Urinary bladder (tissue), 4 donors: ENCODE measurements around the gene ANP32E. TPM values are rescaled to one million over a fixed set of nuclear protein-coding genes. Genes with fewer than 3 reads are reported as not detected.
"Not testable (repeated sequence)": the region's sequence is repeated elsewhere in the genome, so short reads cannot be mapped to it uniquely, and the experiment has no call there.

ENCODE experiments used
- DNase-seq: peaks from one replicate; pipeline ENCODE4 v3.0.0-alpha.2; 2015; ENCODE audit errors: extremely low spot score
- H3K27ac ChIP-seq: one replicate; pipeline ENCODE4 v1.5.1; 2013; ENCODE audit warnings: low read depth, mild to moderate bottlenecking, moderate library complexity
- H3K36me3 ChIP-seq: one replicate; pipeline ENCODE4 v1.6.1; 2013; ENCODE audit warnings: mild to moderate bottlenecking, moderate library complexity; ENCODE audit not compliant: insufficient read depth
- H3K4me1 ChIP-seq: one replicate; pipeline ENCODE4 v1.6.1; 2013; ENCODE audit warnings: mild to moderate bottlenecking, moderate library complexity; ENCODE audit not compliant: insufficient read depth
- H3K4me3 ChIP-seq: one replicate; pipeline ENCODE4 v1.5.1; 2013; ENCODE audit warnings: low read depth, low read length
- WGBS: extraction: QIAGEN DNeasy Blood & Tissue Kit; methylation state at CpG from one replicate; pipeline ENCODE4 v1.1.7; 2013; 5-methylcytosine and 5-hydroxymethylcytosine counted together
- polyA plus RNA-seq: library from polyadenylated mRNA; stranded (reverse); fragments of 200-250 nt; gene quantifications from one replicate; pipeline ENCODE4 v1.2.3, GENCODE V29; 2013
- total RNA-seq: library from RNA; depleted of rRNA; stranded (reverse); fragments of >200 nt; gene quantifications from one replicate; pipeline ENCODE4 v1.2.3, GENCODE V29; 2014
- donor health status: healthy with polysubstance abuse.
- donor health status: healthy.

Gene ANP32E
- total and polyA plus RNA-seq, 2 donors: 30.8 to 38.8 TPM

GRCh38 chr1:150214099-150214756 is 21.7 kb downstream of the ANP32E start:
- H3K27ac ChIP-seq, H3K4me1 ChIP-seq, DNase-seq, H3K36me3 ChIP-seq: not testable (repeated sequence)
- H3K4me3 ChIP-seq: peak overlapping the region; percentile 30
- WGBS: 66% methylated on average over 17 of the region's 18 CpGs

- Histone ChIP-seq H3K4me3 (peak overlapping the region; percentile 30), H3K27ac (no peak overlapping the region), H3K36me3 (no peaks in the 10 kb centered on the region), H3K4me1 (peaks cover 1% of the 10 kb centered on the region)
- 17% methylated on average over 38 of the region's 38 CpGs for WGBS
- peak; percentile 87 for DNase-seq
Measured at GRCh38 chr1:150213170-150214098, 22.5 kb downstream of the ANP32E start.

GRCh38 chr1:150212070-150212469 is 23.8 kb downstream of the ANP32E start:
- 95% methylated on average over 9 of the region's 9 CpGs for WGBS
- Histone ChIP-seq H3K36me3 (no peaks in the 10 kb centered on the region), H3K27ac (no peak overlapping the region), H3K4me3 (no peak overlapping the region), H3K4me1 (peaks cover 1% of the 10 kb centered on the region)
- DNase-seq: no peak

GRCh38 chr1:150210706-150211105 is 25.2 kb downstream of the ANP32E start:
- H3K4me3 ChIP-seq: no peak overlapping the region
- peaks cover 1% of the 10 kb centered on the region for H3K4me1 ChIP-seq
- H3K36me3 ChIP-seq: no peaks in the 10 kb centered on the region
- H3K27ac ChIP-seq: no peak overlapping the region
- 94% methylated on average over 4 of the region's 4 CpGs for WGBS
- DNase-seq: no peak

- no peaks in the 10 kb centered on the region for H3K36me3 ChIP-seq
- no peak overlapping the region for H3K27ac ChIP-seq
- DNase-seq: no peak
- WGBS: 88% methylated on average over 4 of the region's 4 CpGs
- no peak overlapping the region for H3K4me3 ChIP-seq
- peaks cover 1% of the 10 kb centered on the region for H3K4me1 ChIP-seq
Measured at GRCh38 chr1:150210091-150210490, 25.8 kb downstream of the ANP32E start.

- WGBS: 89% methylated on average over 6 of the region's 6 CpGs
- H3K4me3 ChIP-seq, H3K4me1 ChIP-seq, H3K36me3 ChIP-seq, DNase-seq, H3K27ac ChIP-seq: not testable (repeated sequence)
Measured at GRCh38 chr1:150208460-150208859, 27.5 kb downstream of the ANP32E start.

GRCh38 chr1:150207281-150207971 is 28.5 kb downstream of the ANP32E start:
- DNase-seq: no peak
- no peak overlapping the region for H3K27ac ChIP-seq
- no peaks in the 10 kb centered on the region for H3K4me1 ChIP-seq
- WGBS: 88% methylated on average over 7 of the region's 7 CpGs
- H3K4me3 ChIP-seq: no peak overlapping the region
- H3K36me3 ChIP-seq: no peaks in the 10 kb centered on the region

- Histone ChIP-seq H3K4me3 (no peak overlapping the region), H3K27ac (no peak overlapping the region)
- WGBS: 80% methylated on average over 1 of the region's 1 CpG
Measured at GRCh38 chr1:150196417-150196816, 39.5 kb downstream of the ANP32E start.

GRCh38 chr1:150194381-150195031 is 41.4 kb downstream of the ANP32E start:
- no peak for DNase-seq
- H3K36me3 ChIP-seq: no peaks in the 10 kb centered on the region
- no peak overlapping the region for H3K27ac ChIP-seq
- 83% methylated on average over 4 of the region's 4 CpGs for WGBS
- H3K4me1 ChIP-seq: no peaks in the 10 kb centered on the region
- no peak overlapping the region for H3K4me3 ChIP-seq

More at GRCh38 chr1:150196417-150196816, 39.5 kb downstream of the ANP32E start:
- H3K36me3 ChIP-seq: no peaks in the 10 kb centered on the region
- H3K4me1 ChIP-seq: no peaks in the 10 kb centered on the region
- no peak for DNase-seq

GRCh38 chr1:150192012-150192411 is 43.9 kb downstream of the ANP32E start:
- H3K4me1 ChIP-seq: no peaks in the 10 kb centered on the region
- 45% methylated on average over 2 of the region's 2 CpGs for WGBS
- no peaks in the 10 kb centered on the region for H3K36me3 ChIP-seq
- DNase-seq: no peak
- no peak overlapping the region for H3K27ac ChIP-seq
- no peak overlapping the region for H3K4me3 ChIP-seq

GRCh38 chr1:150187560-150187931 is 48.4 kb downstream of the ANP32E start:
- H3K4me3 ChIP-seq: no peak overlapping the region
- WGBS: 26% methylated on average over 3 of the region's 3 CpGs
- H3K36me3 ChIP-seq: no peaks in the 10 kb centered on the region
- DNase-seq: no peak
- no peak overlapping the region for H3K27ac ChIP-seq
- H3K4me1 ChIP-seq: no peaks in the 10 kb centered on the region

- 35% methylated on average over 10 of the region's 10 CpGs for WGBS
- DNase-seq: no peak
Measured at GRCh38 chr1:150186789-150187559, 48.9 kb downstream of the ANP32E start.

GRCh38 chr1:150186438-150186788 is 49.5 kb downstream of the ANP32E start:
- H3K27ac ChIP-seq, DNase-seq, H3K4me3 ChIP-seq, H3K36me3 ChIP-seq, H3K4me1 ChIP-seq: not testable (repeated sequence)
- 86% methylated on average over 7 of the region's 7 CpGs for WGBS

More at GRCh38 chr1:150186789-150187559, 48.9 kb downstream of the ANP32E start:
- Histone ChIP-seq H3K36me3 (no peaks in the 10 kb centered on the region), H3K4me1 (no peaks in the 10 kb centered on the region), H3K27ac (no peak overlapping the region), H3K4me3 (no peak overlapping the region)
